HepG2 (cell line): Measurements from ENCODE around the gene NKX3-2. TPM values are rescaled to one million over a fixed set of nuclear protein-coding genes. Genes with fewer than 3 reads are reported as not detected.

ENCODE experiments used
- ATAC-seq: fragments of 200-7000 bp; cut with Tn5 transposase; 3 replicates; pipeline ENCODE4 v1.9.1; 2020; ENCODE audit warnings: mild to moderate bottlenecking, moderate library complexity
- BruUV-seq: library from RNA; stranded (reverse); fragments of 400-500 nt; replicated peaks from 2 replicates; lab custom pipeline; 2021; lab: Mats Ljungman, UMichigan
- CTCF ChIA-PET: fragments of 300-600 bp; formaldehyde crosslinking; extraction: SDS; loops from one replicate; lab custom pipeline; 2021; ENCODE audit warnings: low total read pairs, inconsistent platforms, low intra/inter-chr PET ratio; lab: Yijun Ruan, JAX
- POLR2A ChIA-PET: fragments of 350-600 bp; sonication (Branson Sonifier 250); formaldehyde crosslinking; loops from one replicate; lab custom pipeline; 2020; ENCODE audit warnings: antibody characterized with exemption, inconsistent platforms; lab: Yijun Ruan, JAX
- DNase-seq: peaks from one replicate; pipeline ENCODE4 v3.0.0-alpha.2; 2015; ENCODE audit warnings: low spot score
- FAIRE-seq: peaks from 3 replicates; lab custom pipeline; 2011; peaks lifted over from hg19 to GRCh38; lab: Jason Lieb, UNC
- H2AFZ ChIP-seq: one replicate; pipeline ENCODE4 v1.6.1; 2011; ENCODE audit warnings: low read length, inconsistent platforms
- H3K27ac ChIP-seq: fragments of 300-600 bp; 3 replicates; pipeline ENCODE4 v1.8.0; 2011; ENCODE audit warnings: mixed run types, mild to moderate bottlenecking, mixed read lengths, low read length, inconsistent platforms; ENCODE audit not compliant: insufficient read depth; ENCODE audit errors: extremely low read length
- H3K27me3 ChIP-seq, 2 experiments: fragments of 200-600 bp in 1 of 2; 2 replicates in 1 of 2; 3 replicates in 1 of 2; pipeline versions ENCODE4 v1.6.0 to v1.8.0; 2011; ENCODE audit warnings: low read length in 2 of 2, mild to moderate bottlenecking in 2 of 2, moderate library complexity in 2 of 2, inconsistent platforms in 1 of 2; ENCODE audit not compliant: insufficient read depth in 2 of 2, control insufficient read depth in 1 of 2
- H3K36me3 ChIP-seq, 2 experiments: fragments of 200-600 bp in 1 of 2; replicated peaks in 1 of 2; 2 replicates in 1 of 2; 3 replicates in 1 of 2; pipeline versions ENCODE4 v1.5.1 to v1.8.0; 2011; ENCODE audit warnings: low read length in 2 of 2, inconsistent platforms in 1 of 2; ENCODE audit not compliant: insufficient read depth in 2 of 2, control insufficient read depth in 1 of 2
- H3K4me1 ChIP-seq: 2 replicates; pipeline ENCODE4 v1.5.1; 2012; ENCODE audit warnings: low read length, inconsistent platforms; ENCODE audit not compliant: insufficient read depth
- H3K4me2 ChIP-seq: 2 replicates; pipeline ENCODE4 v1.6.0; 2011; ENCODE audit warnings: low read depth, low read length, inconsistent platforms
- H3K4me3 ChIP-seq, 3 experiments: fragments of 200-600 bp in 1 of 3; sonication (generic), shearing (Covaris generic) in 1 of 3; replicated peaks in 1 of 3; 2 replicates each; pipeline ENCODE4 v1.5.1; 2011 to 2016; ENCODE audit warnings: low read length in 3 of 3, inconsistent platforms in 2 of 3, low read depth in 2 of 3, mild to moderate bottlenecking in 2 of 3, control low read depth in 1 of 3, mixed read lengths in 1 of 3; ENCODE audit not compliant: insufficient read depth in 1 of 3
- H3K79me2 ChIP-seq: one replicate; pipeline ENCODE4 v1.6.1; 2011; ENCODE audit warnings: low read length, inconsistent platforms; ENCODE audit not compliant: insufficient read depth
- H3K9ac ChIP-seq: 2 replicates; pipeline ENCODE4 v1.6.0; 2011; ENCODE audit warnings: mild to moderate bottlenecking, low read depth, low read length, inconsistent platforms; ENCODE audit not compliant: insufficient read depth
- H3K9me3 ChIP-seq: 2 replicates; pipeline ENCODE4 v1.5.1; 2012; ENCODE audit warnings: mild to moderate bottlenecking, low read length
- H4K20me1 ChIP-seq: 2 replicates; pipeline ENCODE4 v1.6.0; 2011; ENCODE audit warnings: inconsistent platforms, mild to moderate bottlenecking, low read length, moderate library complexity; ENCODE audit not compliant: insufficient read depth
- RFXANK ChIP-seq: IDR thresholded peaks from 2 replicates; pipeline ENCODE4 v1.6.1; 2016
- SIN3B ChIP-seq: fragments of 150-350 bp; IDR thresholded peaks from 2 replicates; pipeline ENCODE4 v1.6.1; 2014; ENCODE audit warnings: low read length
- TP53 ChIP-seq: sonication (generic); formaldehyde crosslinking; conservative IDR thresholded peaks from 2 replicates; pipeline ENCODE4 v1.4.0; 2020; ENCODE audit warnings: missing genetic modification reagents
- ZFP36 ChIP-seq: fragments of 150-350 bp; IDR thresholded peaks from 2 replicates; pipeline ENCODE4 v1.6.1; 2018; ENCODE audit warnings: borderline replicate concordance, low read length, low read depth; ENCODE audit not compliant: partially characterized antibody
- ZNF225 ChIP-seq: sonication (generic); formaldehyde crosslinking; IDR thresholded peaks from 2 replicates; pipeline ENCODE4 v1.4.0; 2020; ENCODE audit warnings: mild to moderate bottlenecking, missing genetic modification reagents
- ZNF562 ChIP-seq: sonication (generic); formaldehyde crosslinking; IDR thresholded peaks from 2 replicates; pipeline ENCODE4 v1.8.0; 2022; ENCODE audit warnings: missing genetic modification reagents, borderline replicate concordance
- ZNF567 ChIP-seq: sonication (generic); formaldehyde crosslinking; IDR thresholded peaks from 2 replicates; pipeline ENCODE4 v1.8.1; 2023; ENCODE audit warnings: mild to moderate bottlenecking, missing genetic modification reagents, borderline replicate concordance
- ZNF713 ChIP-seq: sonication (generic); formaldehyde crosslinking; IDR thresholded peaks from 2 replicates; pipeline ENCODE4 v1.4.0; 2020; ENCODE audit warnings: mild to moderate bottlenecking, missing genetic modification reagents
- WGBS: methylation state at CpG from one replicate; pipeline ENCODE4 v1.1.6; 2017; ENCODE audit warnings: low lambda C conversion rate; 5-methylcytosine and 5-hydroxymethylcytosine counted together
- in situ Hi-C: cut with HindIII; loops from 2 replicates; pipeline ENCODE4 v1.10.0; 2017; ENCODE audit warnings: low pct_unique_long_range_greater_than_20kb; ENCODE audit not compliant: extremely low pct_ligation_motif_present
- intact Hi-C: fragments of 100-400 bp; cut with micrococcal nuclease; formaldehyde crosslinking; loops from one replicate; pipeline ENCODE4 v1.10.0; 2022; ENCODE audit not compliant: unreplicated experiment
- polyA plus RNA-seq, 8 experiments: library from polyadenylated mRNA; depleted of rRNA in 3 of 8; stranded (reverse) in 7 of 8; unstranded in 1 of 8; fragments of >200 nt; fragmentation: Illumina TruSeq in 4 of 8; extraction: Trizol in 4 of 8; gene quantifications; 2 replicates each; pipeline versions ENCODE4 v1.2.1 to v1.2.3, GENCODE V29; 2011 to 2016; ENCODE audit warnings: low read depth in 4 of 8, missing spikeins in 1 of 8, mixed read lengths in 1 of 8; ENCODE audit not compliant: insufficient read depth in 1 of 8
- total RNA-seq, 5 experiments: library from RNA; depleted of rRNA; stranded (reverse); fragments of >200 nt; fragmentation: Illumina TruSeq; extraction: Trizol; gene quantifications; 2 replicates each; pipeline ENCODE4 v1.2.3, GENCODE V29; 2016; ENCODE audit warnings: low read depth in 1 of 5
- TF ChIP-seq, protein P1 (sequence below): sonication (generic); formaldehyde crosslinking; IDR thresholded peaks from 2 replicates; pipeline ENCODE4 v1.4.0; 2020; ENCODE audit warnings: missing genetic modification reagents
- TF ChIP-seq, protein P2 (sequence below): sonication (generic); formaldehyde crosslinking; IDR thresholded peaks from 2 replicates; pipeline ENCODE4 v1.4.0; 2020; ENCODE audit warnings: missing genetic modification reagents

Gene NKX3-2
- total and polyA plus RNA-seq, 2 of the 13 experiments (the other 11 are each of a cell fraction or from before 2014, with no cell fraction given), result 0.07 to 0.13 TPM

DNA sequence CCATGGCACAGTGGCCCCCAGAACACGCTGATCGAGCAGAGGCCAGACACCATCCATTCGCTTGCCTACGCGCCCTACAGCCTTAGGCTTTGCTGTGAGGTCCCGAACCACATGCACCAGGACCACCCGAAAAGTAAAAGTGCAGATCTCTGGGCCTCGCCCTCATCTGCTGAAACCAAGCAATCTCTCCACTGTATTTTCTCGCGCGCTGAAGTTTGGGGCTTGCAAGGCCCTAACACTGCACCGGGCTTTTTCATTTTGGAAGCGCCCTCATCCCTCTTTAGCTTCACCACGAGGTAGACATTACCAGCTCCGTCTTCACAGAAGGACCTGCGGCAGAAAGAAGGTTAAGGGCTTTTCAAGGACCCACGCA is 21.2 kb downstream of the NKX3-2 start:
- H3K4me3 ChIP-seq, result peak overlapping the region in 1 of 3 experiments; percentile 50; a peak in 1 of 6 replicates
- intact Hi-C loops, result no loop called here
- DNase-seq (no peak), FAIRE-seq (no peak), ATAC-seq (peak; percentile 41)
- no TSS peak for BruUV-seq
- in situ Hi-C loops, result no loop called here
- CTCF ChIA-PET, result no interaction called here
- WGBS, result 64% methylated on average over 15 of the region's 17 CpGs
- peaks cover 9 to 60% of the 10 kb centered on the region in 2 experiments; a peak in 4 of 5 replicates for H3K27me3 ChIP-seq
- POLR2A ChIA-PET, result no interaction called here
- no peaks in the 10 kb centered on the region for H4K20me1 ChIP-seq
- H3K79me2 ChIP-seq, result no peaks in the 10 kb centered on the region
- H3K27ac ChIP-seq, result no peak overlapping the region
- no peak overlapping the region for H3K9ac ChIP-seq
- no peak for TF ChIP-seq ZNF225
- TF ChIP-seq SIN3B, result no peak
- no peak overlapping the region for H2AFZ ChIP-seq
- no peaks in the 10 kb centered on the region for H3K9me3 ChIP-seq
- peak overlapping the region; percentile 55; the same call in 1 of the 2 replicates for H3K4me2 ChIP-seq
- no peaks in the 10 kb centered on the region for H3K4me1 ChIP-seq
- no peaks in the 10 kb centered on the region for H3K36me3 ChIP-seq

DNA sequence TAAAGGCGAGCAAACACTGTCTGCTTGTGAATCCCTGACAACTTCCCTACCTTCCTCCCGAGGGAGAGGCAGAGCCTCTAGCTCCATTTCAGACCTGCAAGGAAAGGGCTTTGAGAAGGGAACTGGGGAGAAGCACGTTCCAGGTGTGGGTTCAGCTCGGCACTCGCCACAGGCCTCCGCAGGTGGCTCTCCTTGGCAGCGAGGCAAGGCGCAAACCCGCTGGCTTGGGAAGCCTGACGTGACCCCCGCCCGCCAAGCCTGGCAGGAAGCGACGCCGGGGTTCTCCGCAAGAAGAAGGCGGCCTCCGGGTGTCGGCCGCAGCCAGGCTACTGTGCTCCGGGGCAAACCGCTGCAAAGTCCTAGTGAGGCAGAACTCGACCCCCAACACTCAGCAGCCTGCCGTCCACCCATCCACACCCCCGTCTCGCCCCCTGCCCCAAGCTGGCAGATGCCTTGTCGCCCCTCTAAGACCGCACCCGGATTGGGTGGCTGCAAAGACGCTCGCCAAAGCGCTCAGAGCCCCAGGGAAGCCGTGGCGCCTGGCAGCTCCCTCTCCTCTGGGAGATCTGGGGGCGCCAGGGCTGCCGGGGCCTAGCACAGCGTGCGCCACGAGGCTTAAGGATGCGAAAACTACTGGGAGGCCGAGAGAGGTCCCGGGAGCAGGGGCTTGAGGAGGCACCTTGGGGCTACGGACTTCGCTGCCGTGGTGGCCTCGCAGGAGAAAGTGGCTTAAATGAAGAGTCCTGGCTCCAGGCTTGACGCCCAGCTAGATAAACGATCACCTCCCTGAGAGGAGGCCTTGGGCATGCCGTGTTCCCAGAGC is 21.8 kb downstream of the NKX3-2 start:
- Histone ChIP-seq H4K20me1 (no peaks in the 10 kb centered on the region), H3K36me3 (no peaks in the 10 kb centered on the region), H3K9ac (no peak overlapping the region), H3K27me3 (peaks cover 9 to 56% of the 10 kb centered on the region in 2 experiments; a peak in 4 of 5 replicates), H3K4me3 (peak overlapping the region; percentile 13 to 50 (median 33); a peak in 5 of 6 replicates), H3K4me2 (peak overlapping the region; percentile 55), H3K9me3 (no peaks in the 10 kb centered on the region), H3K4me1 (no peaks in the 10 kb centered on the region), H2AFZ (no peak overlapping the region), H3K79me2 (no peaks in the 10 kb centered on the region), H3K27ac (no peak overlapping the region)
- FAIRE-seq (no peak), DNase-seq (no peak), ATAC-seq (peak; percentile 73)
- ChIA-PET CTCF (no interaction called here), POLR2A (no interaction called here)
- 13% methylated on average over 9 of the region's 49 CpGs for WGBS
- no TSS peak for BruUV-seq
- in situ Hi-C loops, result no loop called here
- intact Hi-C loops, result no loop called here
- no peak for TF ChIP-seq ZNF567
- TF ChIP-seq, protein P1, sequence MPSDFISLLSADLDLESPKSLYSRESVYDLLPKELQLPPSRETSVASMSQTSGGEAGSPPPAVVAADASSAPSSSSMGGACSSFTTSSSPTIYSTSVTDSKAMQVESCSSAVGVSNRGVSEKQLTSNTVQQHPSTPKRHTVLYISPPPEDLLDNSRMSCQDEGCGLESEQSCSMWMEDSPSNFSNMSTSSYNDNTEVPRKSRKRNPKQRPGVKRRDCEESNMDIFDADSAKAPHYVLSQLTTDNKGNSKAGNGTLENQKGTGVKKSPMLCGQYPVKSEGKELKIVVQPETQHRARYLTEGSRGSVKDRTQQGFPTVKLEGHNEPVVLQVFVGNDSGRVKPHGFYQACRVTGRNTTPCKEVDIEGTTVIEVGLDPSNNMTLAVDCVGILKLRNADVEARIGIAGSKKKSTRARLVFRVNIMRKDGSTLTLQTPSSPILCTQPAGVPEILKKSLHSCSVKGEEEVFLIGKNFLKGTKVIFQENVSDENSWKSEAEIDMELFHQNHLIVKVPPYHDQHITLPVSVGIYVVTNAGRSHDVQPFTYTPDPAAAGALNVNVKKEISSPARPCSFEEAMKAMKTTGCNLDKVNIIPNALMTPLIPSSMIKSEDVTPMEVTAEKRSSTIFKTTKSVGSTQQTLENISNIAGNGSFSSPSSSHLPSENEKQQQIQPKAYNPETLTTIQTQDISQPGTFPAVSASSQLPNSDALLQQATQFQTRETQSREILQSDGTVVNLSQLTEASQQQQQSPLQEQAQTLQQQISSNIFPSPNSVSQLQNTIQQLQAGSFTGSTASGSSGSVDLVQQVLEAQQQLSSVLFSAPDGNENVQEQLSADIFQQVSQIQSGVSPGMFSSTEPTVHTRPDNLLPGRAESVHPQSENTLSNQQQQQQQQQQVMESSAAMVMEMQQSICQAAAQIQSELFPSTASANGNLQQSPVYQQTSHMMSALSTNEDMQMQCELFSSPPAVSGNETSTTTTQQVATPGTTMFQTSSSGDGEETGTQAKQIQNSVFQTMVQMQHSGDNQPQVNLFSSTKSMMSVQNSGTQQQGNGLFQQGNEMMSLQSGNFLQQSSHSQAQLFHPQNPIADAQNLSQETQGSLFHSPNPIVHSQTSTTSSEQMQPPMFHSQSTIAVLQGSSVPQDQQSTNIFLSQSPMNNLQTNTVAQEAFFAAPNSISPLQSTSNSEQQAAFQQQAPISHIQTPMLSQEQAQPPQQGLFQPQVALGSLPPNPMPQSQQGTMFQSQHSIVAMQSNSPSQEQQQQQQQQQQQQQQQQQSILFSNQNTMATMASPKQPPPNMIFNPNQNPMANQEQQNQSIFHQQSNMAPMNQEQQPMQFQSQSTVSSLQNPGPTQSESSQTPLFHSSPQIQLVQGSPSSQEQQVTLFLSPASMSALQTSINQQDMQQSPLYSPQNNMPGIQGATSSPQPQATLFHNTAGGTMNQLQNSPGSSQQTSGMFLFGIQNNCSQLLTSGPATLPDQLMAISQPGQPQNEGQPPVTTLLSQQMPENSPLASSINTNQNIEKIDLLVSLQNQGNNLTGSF (CRISPR knock-in tag), result no peak
- no peak for TF ChIP-seq ZFP36
- no peak for TF ChIP-seq ZNF713 (CRISPR knock-in tag)
- TF ChIP-seq ZNF562 (CRISPR knock-in tag), result no peak
- TF ChIP-seq TP53 (CRISPR knock-in tag), result no peak
- no peak for TF ChIP-seq RFXANK (CRISPR knock-in tag)
- TF ChIP-seq, protein P2, sequence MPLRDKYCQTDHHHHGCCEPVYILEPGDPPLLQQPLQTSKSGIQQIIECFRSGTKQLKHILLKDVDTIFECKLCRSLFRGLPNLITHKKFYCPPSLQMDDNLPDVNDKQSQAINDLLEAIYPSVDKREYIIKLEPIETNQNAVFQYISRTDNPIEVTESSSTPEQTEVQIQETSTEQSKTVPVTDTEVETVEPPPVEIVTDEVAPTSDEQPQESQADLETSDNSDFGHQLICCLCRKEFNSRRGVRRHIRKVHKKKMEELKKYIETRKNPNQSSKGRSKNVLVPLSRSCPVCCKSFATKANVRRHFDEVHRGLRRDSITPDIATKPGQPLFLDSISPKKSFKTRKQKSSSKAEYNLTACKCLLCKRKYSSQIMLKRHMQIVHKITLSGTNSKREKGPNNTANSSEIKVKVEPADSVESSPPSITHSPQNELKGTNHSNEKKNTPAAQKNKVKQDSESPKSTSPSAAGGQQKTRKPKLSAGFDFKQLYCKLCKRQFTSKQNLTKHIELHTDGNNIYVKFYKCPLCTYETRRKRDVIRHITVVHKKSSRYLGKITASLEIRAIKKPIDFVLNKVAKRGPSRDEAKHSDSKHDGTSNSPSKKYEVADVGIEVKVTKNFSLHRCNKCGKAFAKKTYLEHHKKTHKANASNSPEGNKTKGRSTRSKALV (CRISPR knock-in tag), result 0 out of 2 replicates have a peak, but pooled peaks have one; percentile 29
